ENCODE results near the gene VPS54.

Gene VPS54, protein sequence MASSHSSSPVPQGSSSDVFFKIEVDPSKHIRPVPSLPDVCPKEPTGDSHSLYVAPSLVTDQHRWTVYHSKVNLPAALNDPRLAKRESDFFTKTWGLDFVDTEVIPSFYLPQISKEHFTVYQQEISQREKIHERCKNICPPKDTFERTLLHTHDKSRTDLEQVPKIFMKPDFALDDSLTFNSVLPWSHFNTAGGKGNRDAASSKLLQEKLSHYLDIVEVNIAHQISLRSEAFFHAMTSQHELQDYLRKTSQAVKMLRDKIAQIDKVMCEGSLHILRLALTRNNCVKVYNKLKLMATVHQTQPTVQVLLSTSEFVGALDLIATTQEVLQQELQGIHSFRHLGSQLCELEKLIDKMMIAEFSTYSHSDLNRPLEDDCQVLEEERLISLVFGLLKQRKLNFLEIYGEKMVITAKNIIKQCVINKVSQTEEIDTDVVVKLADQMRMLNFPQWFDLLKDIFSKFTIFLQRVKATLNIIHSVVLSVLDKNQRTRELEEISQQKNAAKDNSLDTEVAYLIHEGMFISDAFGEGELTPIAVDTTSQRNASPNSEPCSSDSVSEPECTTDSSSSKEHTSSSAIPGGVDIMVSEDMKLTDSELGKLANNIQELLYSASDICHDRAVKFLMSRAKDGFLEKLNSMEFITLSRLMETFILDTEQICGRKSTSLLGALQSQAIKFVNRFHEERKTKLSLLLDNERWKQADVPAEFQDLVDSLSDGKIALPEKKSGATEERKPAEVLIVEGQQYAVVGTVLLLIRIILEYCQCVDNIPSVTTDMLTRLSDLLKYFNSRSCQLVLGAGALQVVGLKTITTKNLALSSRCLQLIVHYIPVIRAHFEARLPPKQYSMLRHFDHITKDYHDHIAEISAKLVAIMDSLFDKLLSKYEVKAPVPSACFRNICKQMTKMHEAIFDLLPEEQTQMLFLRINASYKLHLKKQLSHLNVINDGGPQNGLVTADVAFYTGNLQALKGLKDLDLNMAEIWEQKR

DNA sequence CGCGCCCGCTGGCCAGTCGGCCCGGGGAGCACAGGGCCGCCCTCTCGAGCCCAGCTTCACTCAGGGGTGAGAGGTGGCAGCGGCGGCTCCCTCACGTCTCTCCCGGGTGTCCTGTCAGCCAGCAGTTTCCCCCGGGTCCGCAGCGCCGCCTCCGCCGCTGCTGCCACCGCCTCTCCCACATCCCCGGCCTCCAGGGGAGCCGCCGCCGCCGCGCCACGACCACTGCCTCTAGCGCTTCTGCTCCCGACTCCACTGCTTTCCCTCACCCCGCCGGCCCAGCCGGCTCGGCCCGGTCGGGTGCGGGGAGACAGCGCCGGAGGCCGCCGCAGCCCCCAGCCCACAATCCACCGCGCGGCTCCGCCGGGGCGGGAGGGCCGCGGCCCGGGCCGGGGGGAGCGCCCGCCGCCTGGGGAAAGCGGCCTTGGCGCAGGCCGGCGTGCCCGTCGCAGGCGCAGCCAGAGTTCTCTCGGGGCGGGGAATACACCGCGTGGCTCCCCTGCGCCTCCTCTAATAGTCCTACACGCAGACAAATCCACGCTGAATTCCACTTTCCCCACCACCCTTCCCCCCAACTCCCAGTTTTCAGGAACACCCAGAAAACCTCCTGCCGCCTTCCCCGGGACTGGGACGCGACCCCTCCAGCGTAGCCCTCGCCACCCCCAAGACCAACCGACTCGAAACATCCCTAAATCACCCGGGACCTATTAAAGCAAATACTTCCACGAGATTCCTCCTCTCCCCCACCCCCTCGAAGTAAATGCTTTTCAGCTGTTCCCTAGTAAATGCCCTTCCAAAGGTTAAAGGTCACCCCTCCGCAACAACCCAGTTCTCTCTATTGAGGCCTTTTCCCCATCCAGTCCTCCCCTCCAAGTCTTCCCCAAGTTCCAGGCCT, at the start of gene VPS54:
Gene VPS54 (minus strand): TSS at position 346 of the 892 bp plus-strand sequence. CDS start 35,429 bp downstream, outside the sequence.
- DNase-seq, result peak; percentile 30

DNA sequence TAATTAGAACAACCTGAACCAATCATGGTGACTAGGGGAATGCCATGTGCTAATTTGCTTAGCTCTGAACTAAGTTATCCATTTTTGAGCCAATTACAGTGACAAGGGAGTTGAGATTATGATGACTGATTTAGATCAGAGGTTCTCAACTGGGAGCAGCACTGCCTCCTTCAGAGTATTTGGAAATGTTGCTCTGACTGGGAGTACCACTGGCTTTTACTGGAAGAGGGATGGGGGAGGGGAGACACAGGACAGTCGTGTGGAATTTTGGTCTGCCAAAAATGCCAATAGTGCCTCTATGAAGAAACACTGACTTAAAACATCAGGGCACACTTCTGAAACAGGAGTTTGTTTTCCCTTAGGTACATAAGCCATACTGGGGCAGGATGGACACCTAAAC, 48.1 kb upstream of the VPS54 start:
- no peak for DNase-seq

DNA sequence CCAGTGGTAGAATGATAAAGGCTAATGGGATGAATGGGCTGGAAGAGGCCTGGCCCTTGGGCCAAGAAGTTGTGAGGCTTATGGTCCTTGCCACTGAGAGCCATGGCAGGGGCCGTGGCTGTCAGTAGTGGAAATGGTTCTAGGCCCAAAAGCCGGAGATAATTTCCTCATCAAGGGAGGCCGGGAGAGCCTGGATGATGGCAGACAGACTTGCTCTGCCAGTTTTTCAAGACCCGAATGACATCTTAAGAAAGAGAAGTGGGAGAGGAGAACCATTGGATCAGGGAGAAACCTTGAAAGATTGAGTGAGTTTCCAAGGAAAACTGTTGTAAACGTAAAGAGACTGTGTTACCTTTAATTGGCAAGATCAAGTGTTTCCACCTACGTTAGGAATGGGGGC, 46.3 kb upstream of the VPS54 start:
- DNase-seq, result no peak

DNA sequence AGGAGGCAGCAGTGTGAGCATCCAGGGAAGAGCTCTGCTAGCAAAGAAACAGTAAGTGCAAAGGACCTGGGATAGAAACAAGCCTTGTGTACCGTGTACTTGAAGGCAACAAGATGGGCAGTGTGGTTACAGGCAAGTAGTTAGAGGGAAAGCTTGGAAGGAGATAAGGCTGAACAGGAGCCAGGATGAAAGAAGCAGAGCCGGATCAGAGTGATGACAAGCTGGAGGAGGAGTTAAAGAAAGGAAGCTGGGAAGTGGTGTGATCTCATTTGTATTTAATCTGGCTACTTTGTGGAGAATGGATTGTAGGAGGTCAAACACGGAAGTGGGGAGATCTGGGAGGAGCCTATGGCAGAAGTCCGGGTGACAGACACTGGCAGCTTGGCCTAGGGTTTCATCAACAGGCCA, 44.7 kb upstream of the VPS54 start:
- peak; percentile 87 for DNase-seq

DNA sequence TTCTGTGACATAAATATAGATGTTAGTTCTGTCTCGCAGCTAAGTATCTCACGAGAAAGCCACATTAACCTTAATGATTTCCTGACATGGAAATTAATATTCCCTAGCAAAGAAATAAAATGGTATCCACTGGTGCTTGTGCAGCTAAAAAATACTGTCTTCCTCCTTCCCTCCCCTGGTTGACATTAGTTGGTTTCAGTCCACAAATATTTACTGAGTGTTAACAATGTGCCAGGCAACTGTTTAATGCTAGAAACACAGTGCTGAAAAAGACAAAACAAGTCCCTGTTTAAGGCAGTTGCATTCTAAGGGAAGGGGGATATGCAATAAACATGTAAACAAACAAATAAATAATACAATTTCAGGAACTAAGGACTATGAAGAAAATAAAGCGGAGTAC, 44.2 kb upstream of the VPS54 start:
- DNase-seq, result no peak

DNA sequence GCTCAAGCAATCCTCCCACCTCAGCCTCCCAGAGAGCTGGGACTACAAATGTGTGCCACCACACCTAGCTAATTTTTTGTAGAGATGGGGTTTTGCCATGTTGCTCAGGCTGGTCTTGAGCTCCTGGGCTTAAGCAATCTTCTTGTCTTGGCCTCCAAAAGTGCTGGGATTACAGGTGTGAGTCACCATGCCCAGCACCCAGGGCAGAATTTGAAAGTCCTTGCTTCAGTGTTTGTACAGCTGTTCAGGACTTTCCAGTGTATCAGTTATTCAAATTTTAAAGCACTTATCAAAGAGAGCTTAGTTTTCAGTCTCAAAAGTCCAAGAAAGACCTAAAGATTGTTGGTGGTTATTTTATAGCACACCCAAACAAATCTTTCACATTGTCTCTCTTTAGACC, 43.6 kb upstream of the VPS54 start:
- DNase-seq, result peak; percentile 35

DNA sequence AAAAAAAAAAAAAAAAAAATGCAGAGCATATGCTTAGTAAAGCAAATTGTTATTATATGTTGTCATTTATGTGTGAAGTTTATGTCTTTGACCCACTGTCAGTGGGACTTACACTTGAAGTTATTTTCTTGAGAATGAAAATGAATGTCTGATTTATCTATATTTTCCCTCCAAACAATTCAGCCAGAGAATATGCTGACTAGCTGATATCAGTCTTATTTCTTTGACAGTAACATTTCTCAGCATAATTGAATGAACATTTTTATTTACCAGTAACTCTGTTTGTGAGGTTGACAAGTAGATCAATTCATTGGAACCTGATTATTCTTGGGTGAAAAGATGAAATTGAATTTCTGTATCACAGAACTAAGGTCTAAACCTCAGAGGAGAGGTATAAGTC, 40.0 kb upstream of the VPS54 start:
- no peak for DNase-seq

DNA sequence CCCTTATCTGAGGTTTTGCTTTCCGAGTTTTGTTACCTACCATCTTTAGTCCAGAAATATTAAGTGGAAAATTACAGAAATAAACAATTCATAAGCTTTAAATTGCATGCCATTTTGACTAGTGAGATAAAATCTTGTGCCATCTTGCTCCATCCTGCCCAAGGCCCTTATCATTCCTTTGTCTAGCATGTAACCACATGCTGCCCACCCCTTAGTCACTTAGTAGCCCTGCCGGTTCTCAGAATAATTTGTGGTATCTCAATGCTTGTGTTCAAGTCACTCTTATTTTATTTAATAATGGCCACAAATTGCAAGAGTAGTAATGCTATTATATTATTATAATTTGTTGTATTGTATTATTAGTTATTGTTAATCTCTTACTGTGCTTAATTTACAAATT, 36.8 kb upstream of the VPS54 start:
- no peak for DNase-seq

DNA sequence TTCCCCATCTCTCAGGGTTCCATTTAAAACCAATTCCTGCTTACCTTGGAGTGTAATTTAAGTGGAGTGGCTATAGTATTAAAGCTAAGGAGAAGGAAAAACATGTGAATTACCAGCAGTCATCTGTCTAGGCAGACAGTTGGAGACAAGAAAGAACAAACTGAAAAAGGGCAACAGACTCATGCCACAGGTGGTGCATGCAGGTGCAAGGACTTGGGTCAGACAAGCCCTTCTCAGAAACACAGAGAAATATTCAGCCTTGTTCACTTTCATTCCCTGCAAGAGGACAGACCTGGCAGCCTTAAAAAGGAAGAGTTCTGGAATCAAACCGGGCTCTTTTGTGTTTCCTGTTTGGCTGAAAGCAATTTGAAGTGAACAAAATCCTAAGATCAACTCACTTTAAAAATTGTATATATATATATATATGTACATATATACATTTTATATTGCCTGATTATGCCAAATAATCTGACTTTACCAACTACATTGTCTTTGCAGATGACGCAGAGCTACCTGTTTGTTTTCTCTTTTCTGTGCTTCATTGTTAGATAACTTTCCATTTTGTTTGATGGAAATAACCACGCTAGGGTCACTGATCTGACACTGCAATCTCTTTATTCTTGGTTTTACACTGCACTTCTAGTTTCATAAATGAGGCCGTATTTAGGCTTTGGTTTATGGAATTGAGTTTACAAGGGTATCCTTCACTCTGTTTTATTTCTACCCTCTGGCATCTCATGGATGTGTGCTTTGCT, 35.1 kb upstream of the VPS54 start:
- no peak for DNase-seq

DNA sequence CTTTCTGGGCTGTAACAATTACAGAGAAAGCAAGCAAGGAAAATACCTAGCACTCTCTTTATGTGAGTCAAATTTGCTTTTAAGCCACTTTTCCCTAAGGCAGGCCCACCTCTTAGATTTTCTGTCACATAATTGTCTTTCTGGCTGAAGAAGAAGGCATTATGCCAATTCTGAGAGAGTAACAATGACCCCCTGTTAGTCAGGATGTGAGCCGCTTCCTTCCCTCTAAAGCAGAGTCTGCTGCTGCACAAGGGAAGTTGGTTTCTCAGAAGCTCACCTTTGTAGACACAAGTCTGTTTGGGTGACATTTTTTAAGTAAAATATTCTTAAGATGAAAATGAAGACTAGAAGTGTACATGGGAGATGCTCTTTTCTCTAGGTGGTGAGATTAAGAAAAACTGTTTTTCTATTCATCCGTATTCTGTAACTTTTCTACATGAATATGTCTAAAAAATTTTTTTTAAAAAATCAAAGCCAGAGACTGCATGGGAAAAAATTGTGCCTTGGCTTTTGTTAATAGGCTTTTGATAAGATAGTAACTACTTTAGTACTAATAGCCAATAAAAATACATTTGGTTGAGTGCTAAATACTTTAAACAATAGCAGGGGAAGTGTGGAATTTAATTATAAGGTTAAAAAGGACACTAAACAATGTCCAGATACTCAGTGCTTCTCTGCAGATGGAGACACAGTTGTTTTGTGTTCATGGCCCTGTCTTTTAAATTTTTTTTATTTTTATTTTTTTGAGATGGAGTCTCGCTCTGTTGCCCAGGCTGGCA, 33.4 kb upstream of the VPS54 start:
- no peak for DNase-seq

DNA sequence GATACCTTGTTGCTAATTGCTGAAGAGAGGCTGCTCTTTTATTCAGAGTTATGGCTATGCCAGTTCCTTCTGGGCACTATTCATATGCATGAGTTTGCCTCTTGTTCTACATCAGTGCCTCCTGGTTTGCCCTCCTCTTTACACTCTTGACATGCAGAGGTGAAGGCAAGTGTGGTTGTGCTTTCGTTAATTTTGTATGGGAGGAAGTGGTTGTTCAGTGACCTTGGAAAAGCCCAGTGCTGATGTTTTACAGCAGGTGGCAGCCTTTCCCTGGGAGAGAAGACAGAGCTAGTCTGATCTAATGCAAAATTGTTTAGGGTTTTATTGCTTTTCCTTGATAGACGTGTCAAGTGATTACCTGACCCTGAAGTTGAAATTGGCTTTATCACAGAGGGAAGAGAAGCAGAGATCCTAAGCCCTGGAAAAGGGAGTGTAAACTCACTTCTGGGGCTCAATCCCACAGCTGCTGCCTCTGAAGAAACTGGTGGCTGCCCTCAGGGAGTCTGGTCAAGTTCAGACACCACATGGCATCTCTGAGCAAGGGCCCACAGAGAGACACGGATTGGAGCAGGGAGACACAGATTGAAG, 30.5 kb upstream of the VPS54 start:
- DNase-seq, result peak; percentile 30

DNA sequence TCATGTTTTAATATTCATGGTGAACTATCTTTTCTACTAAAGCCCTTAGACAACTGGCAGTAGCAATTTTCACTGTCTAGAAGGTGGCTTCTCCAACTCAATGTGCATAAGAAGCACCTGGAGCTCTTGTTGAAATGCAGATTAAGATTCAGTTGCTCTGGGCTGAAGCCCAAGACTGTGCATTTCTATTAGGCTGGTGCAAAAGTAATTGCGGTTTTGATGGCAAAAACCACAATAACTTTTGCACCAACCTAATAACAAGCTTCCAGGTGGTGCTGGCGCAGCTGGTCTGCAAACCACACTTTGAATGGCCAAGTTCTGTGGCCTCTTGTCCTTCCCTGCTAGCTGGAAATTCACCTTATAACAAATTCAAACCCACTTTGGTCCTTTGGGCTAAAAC, 26.7 kb upstream of the VPS54 start:
- DNase-seq, result no peak

DNA sequence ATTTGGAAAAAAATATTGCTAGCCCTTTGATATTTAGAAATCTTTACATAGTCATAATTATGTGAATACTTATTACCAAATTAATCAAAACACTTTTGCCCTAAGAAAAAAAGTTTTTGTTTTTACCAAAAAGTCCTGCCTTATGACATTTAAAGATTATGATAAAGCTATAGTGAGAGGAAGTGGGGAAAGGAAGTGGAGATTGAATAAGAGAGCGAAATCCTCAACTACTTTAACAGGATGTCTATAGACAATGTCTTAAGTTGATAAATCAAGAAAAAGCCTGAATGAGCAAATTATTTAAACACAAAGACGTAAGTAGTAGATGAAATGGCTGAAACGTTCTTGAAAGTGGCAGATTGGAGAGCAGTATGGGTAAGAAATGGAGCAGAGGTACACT, 20.9 kb upstream of the VPS54 start:
- no peak for DNase-seq

DNA sequence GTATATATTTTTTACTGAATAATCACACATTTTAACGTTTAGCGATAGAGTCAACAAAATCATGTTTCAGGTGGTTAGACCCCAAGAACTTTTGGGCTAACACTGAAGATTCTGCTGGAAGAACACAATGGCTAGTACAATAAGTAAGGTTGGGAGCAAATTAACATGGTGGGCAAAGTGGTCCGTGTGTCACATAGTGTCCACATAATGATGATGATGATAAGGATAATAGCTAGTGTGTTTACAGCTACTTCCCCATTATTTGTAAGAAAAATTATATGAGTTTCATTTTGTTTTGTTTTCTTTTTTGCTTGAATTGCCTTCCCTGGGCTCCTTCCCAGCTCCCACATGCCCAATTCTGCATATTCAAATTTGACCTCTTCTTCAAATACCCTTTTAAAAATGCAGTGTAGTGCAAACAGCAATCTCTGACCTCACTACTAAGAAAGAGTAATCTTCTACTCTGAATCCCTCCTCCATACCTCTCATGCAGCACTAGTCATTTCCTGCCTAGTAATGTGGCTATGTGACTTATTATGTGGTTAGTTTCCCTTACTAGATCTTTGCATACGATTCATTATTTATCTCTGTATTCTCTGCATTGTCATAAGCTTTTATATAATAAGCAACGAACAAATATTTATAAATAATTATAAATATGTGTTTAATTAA, 16.9 kb upstream of the VPS54 start:
- no peak for DNase-seq

DNA sequence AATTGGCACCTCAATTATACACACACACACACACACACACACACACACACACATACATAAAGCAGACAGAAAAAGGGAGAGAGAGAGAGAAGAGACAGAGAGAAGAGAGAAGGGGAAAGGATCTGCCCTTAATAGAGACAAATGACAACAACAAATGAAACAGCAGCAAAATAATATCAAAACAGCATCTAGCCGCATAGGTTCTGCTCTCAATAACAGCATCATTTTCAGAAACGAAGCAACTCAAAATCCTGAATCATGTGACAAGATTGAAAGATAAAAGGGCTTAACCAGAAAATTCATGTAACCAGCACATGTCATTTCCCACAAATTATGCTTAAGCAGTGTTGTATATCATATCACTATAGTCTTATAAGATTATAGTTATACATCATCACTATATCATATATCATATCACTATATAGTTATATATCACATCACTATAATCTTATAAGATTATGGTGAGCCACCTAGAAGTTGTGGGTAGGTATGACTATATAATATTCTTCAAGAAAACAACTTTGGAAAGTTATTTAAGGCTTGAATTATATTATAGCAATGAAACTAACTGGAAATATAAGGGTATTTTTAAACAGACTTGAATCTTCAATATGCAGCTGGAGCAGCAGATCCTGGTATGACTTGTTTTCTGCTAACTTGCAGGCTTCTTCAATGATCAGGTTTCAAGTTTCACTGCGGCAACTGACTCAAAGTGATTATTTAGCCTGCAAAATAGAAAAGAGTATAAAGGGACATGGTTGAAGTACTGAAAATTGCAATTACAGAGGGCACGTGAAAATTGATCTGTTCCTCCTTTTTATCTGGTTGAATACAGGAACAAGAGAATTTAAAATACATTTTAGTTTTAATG, 16.1 kb upstream of the VPS54 start:
- no peak for DNase-seq

DNA sequence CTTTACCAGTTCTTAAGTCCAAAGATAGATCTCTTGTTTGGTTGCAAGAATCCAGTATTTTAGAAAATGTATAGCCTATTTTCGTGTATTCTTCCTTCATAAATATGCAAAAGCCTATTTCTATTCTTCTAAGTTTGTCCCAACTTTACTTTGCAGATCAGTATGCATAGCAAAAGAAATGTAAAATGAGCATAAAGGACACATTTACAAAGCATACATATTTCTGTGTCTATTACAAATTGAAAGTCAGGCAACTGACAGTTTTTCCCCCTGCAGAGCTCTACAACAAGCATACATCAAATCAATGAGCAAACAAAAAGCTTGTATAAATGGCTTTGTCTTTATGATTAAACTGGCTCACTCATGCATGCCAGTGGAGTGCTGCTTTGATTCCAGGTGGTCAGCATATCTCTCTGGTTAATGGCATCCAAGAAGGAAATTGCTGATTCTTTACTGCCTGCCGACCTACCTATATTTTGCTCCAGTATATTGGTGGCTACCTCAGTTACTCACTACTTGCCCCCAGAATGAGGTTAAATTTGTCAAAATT, 10.0 kb upstream of the VPS54 start:
- DNase-seq, result peak; percentile 27

DNA sequence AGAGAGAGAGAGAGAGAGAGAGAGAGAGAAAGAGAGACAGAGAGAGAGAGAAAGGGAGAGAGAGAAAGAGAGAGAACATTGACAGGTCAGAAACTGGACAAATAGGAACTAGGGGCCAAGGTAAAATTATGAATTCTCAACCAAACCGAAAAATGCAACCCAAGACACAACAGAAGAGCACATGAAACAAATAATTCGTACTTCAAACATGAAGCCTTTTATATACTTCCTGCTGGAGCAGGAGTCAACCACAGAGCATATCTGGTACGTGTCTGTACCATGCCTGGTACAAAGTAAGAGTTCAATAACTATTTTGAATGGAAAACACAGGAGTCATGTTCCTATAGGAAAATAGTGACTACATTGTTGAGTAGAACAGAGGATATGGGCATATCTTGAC, 6.5 kb upstream of the VPS54 start:
- DNase-seq, result no peak

DNA sequence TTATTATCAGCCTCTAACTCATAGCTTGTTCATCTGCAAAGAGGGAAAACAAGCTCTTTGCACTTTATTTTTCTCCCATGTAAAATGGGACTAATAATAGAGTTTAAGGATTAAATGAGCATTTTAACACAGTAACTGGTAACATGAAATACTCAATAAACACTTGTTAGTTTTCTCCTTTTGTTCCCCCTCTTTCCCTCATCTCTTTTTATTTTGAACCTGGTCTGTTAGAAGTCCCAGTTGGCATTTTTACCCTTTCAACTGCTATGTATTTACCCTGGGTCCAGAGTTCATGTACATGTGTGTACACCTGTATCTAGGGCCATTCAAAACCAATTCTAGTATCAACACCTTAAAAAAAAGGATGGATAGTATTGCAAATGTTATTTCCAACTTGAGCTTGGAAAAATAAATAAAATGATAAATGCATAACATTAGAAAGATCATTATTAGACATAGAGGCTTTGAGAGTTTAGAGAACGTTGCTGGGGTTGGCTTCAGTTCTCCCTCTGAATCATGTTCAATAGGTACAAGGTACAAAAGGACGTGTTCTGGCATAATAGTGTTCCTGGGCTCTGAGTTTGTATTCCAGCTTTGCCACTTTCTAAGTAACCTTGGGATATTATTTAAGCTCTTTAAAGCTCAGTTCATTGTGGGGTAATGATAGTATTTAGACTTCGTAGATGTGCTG, 5.2 kb upstream of the VPS54 start:
- no peak for DNase-seq
